H1 (cell line): ENCODE data around the gene LPAR3.

Experiments used
- CEBPB ChIP-seq: IDR thresholded peaks from 2 replicates; pipeline ENCODE4 v1.6.1; 2012; ENCODE audit warnings: low read depth, low read length
- CHD2 ChIP-seq: IDR thresholded peaks from 2 replicates; pipeline ENCODE4 v1.6.1; 2012; ENCODE audit warnings: low read length, improper control_type of control experiment
- CTCF ChIP-seq, 3 experiments: IDR thresholded peaks; 1 replicate in 2 of 3; 2 replicates in 1 of 3; pipeline versions ENCODE4 v1.5.1 to v1.6.1; 2011; ENCODE audit warnings: low read length in 3 of 3, mild to moderate bottlenecking in 3 of 3, inconsistent platforms in 2 of 3, low read depth in 1 of 3, moderate library complexity in 1 of 3; ENCODE audit not compliant: insufficient read depth in 1 of 3; ENCODE audit errors: control extremely low read depth in 1 of 3
- EP300 ChIP-seq, 2 experiments: IDR thresholded peaks; 1 replicate in 1 of 2; 2 replicates in 1 of 2; pipeline ENCODE4 v1.6.1; 2011 to 2012; ENCODE audit warnings: low read depth in 2 of 2, low read length in 2 of 2, mild to moderate bottlenecking in 2 of 2, borderline replicate concordance in 1 of 2, inconsistent platforms in 1 of 2, moderate library complexity in 1 of 2
- HDAC6 ChIP-seq: IDR thresholded peaks from one replicate; pipeline ENCODE4 v1.7.1; 2012; ENCODE audit warnings: low read depth, mild to moderate bottlenecking, inconsistent platforms, low read length, moderate library complexity
- POLR2A ChIP-seq, 2 experiments: IDR thresholded peaks; 1 replicate in 1 of 2; 2 replicates in 1 of 2; pipeline ENCODE4 v1.6.1; 2011; ENCODE audit warnings: low read depth in 2 of 2, low read length in 2 of 2, mild to moderate bottlenecking in 2 of 2; ENCODE audit errors: control extremely low read depth in 1 of 2
- POLR2AphosphoS5 ChIP-seq: IDR thresholded peaks from 2 replicates; pipeline ENCODE4 v1.6.1; 2011; ENCODE audit warnings: low read depth, low read length

DNA sequence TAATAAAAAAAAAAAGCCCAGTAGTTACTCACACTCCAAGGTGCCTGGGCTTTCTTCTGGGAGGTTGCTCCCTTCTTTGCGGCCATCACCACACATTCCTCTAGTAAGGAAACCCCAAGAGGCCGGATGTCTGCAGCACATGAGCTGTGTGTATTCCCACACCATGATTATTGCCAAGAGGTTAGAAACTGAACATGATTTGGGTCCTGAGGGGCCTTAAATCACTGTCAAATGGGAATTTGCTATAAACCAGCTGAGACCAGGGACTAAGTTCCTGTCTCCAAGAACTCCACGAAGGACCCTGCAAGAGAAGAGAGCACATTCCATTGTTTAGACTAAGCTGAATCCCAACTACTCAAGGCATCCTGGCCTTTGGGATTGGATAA, 117.5 kb downstream of the LPAR3 start:
- no peak for TF ChIP-seq CTCF (IDR thresholded peaks at IDR 0.05; ENCODE audit: control extremely low read depth in 1 of 3, insufficient read depth in 1 of 3, low read depth in 1 of 3, low read length in 3 of 3)
- TF ChIP-seq EP300 (IDR thresholded peaks at IDR 0.05; ENCODE audit: borderline replicate concordance in 1 of 2, low read depth in 2 of 2, low read length in 2 of 2), result no peak
- TF ChIP-seq POLR2A (IDR thresholded peaks at IDR 0.05; ENCODE audit: control extremely low read depth in 1 of 2, low read depth in 2 of 2, low read length in 2 of 2), result no peak
- no peak for TF ChIP-seq HDAC6
- no peak for TF ChIP-seq CHD2
- no peak for TF ChIP-seq CEBPB
- no peak for TF ChIP-seq POLR2AphosphoS5
